ENCODE results near the gene BAIAP2. TPM values are rescaled to one million over a fixed set of nuclear protein-coding genes. Genes with fewer than 3 reads are reported as not detected.

BAIAP2 gene
- polyA plus RNA-seq, 1 experiment = 9.6 TPM

GRCh38 chr17:81046132-81046769 is 11.3 kb downstream of the BAIAP2 start:
- CTCF ChIA-PET = interaction anchor here (2.3 kb wide), 1 partner anchor 51 kb away, joined by 8 read pairs; no protein-coding TSS in a partner anchor
- no peak for DNase-seq (ENCODE audit: low read depth, low spot score)
- Histone ChIP-seq H3K27me3 (ENCODE audit: control insufficient read depth, insufficient read depth, low read length) (no peaks in the 10 kb centered on the region), H3K9me3 (ENCODE audit: control insufficient read depth, insufficient read depth, low read length) (no peaks in the 10 kb centered on the region; the same call in 1 of the 2 replicates), H3K4me3 (ENCODE audit: low read depth, low read length) (no peak overlapping the region), H3K27ac (ENCODE audit: low read depth, low read length) (no peak overlapping the region)
- POLR2A ChIA-PET = no interaction called here
- no peak for TF ChIP-seq CTCF (IDR thresholded peaks at IDR 0.05; ENCODE audit: low read depth, low read length)

GRCh38 chr17:81046770-81047359 is 11.9 kb downstream of the BAIAP2 start:
- no peaks in the 10 kb centered on the region; the same call in 1 of the 2 replicates for H3K9me3 ChIP-seq (ENCODE audit: control insufficient read depth, insufficient read depth, low read length)
- no peak for DNase-seq (ENCODE audit: low read depth, low spot score)
- POLR2A ChIA-PET = no interaction called here
- no peak overlapping the region for H3K4me3 ChIP-seq (ENCODE audit: low read depth, low read length)
- no peak overlapping the region for H3K27ac ChIP-seq (ENCODE audit: low read depth, low read length)
- CTCF ChIA-PET = no interaction called here
- TF ChIP-seq CTCF (IDR thresholded peaks at IDR 0.05; ENCODE audit: low read depth, low read length) = no peak
- no peaks in the 10 kb centered on the region for H3K27me3 ChIP-seq (ENCODE audit: control insufficient read depth, insufficient read depth, low read length)

GRCh38 chr17:81048827-81049371 is 13.9 kb downstream of the BAIAP2 start:
- H3K27ac ChIP-seq (ENCODE audit: low read depth, low read length) = no peak overlapping the region
- ChIA-PET POLR2A (no interaction called here), CTCF (interaction anchor here (1.2 kb wide), 1 partner anchor 49 kb away, joined by 3 read pairs; no protein-coding TSS in a partner anchor)

GRCh38 chr17:81049372-81049911 is 14.5 kb downstream of the BAIAP2 start:
- no peak overlapping the region for H3K4me3 ChIP-seq (ENCODE audit: low read depth, low read length)

More at GRCh38 chr17:81048827-81049371, 13.9 kb downstream of the BAIAP2 start:
- Histone ChIP-seq H3K9me3 (ENCODE audit: control insufficient read depth, insufficient read depth, low read length) (no peaks in the 10 kb centered on the region; the same call in 1 of the 2 replicates), H3K4me3 (ENCODE audit: low read depth, low read length) (no peak overlapping the region), H3K27me3 (ENCODE audit: control insufficient read depth, insufficient read depth, low read length) (no peaks in the 10 kb centered on the region)
- DNase-seq (ENCODE audit: low read depth, low spot score) = no peak
- TF ChIP-seq CTCF (IDR thresholded peaks at IDR 0.05; ENCODE audit: low read depth, low read length) = no peak

More at GRCh38 chr17:81049372-81049911, 14.5 kb downstream of the BAIAP2 start:
- no peak for TF ChIP-seq CTCF (IDR thresholded peaks at IDR 0.05; ENCODE audit: low read depth, low read length)
- Histone ChIP-seq H3K9me3 (ENCODE audit: control insufficient read depth, insufficient read depth, low read length) (no peaks in the 10 kb centered on the region; the same call in 1 of the 2 replicates), H3K27me3 (ENCODE audit: control insufficient read depth, insufficient read depth, low read length) (no peaks in the 10 kb centered on the region), H3K27ac (ENCODE audit: low read depth, low read length) (no peak overlapping the region)
- ChIA-PET CTCF (interaction anchor here (1.2 kb wide), 1 partner anchor 48 kb away, joined by 3 read pairs; no protein-coding TSS in a partner anchor), POLR2A (no interaction called here)
- no peak for DNase-seq (ENCODE audit: low read depth, low spot score)

Measured in AG04450 (cell line).